ENCODE measurements around the gene RGS11. TPM values are rescaled to one million over a fixed set of nuclear protein-coding genes. Genes with fewer than 3 reads are reported as not detected.
A peak's percentile ranks its signal among the peaks of the same experiment; 100 is the strongest.

RGS11 gene
- total and polyA plus RNA-seq, 2 donors from 2014 or later = 2.5 to 5.9 TPM

DNA sequence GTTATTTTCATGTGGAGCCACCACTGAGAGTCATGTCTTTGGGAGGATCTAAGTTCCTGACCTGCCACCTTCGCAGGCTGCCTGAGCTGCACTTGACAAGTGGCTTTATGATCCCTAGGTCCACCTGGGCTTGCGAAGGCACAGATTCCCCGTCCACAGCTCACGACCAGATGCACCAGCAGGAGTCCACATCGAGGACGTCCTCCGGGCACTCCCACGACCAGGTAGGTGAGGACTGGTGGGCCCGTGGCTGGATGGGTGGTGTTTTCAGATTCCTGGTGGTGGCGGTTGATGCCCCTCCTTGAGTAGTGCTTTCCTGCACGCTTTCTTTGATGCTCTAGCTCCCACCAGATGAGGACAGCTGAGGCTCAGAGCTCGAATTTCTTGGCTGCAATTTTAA lies 26.3 kb downstream of the RGS11 start:
- DNase-seq (peak in 1 of 5 donors; percentile 35), FAIRE-seq (no peak)
- Histone ChIP-seq H3K9ac (ENCODE audit: low read length in 3 of 3) (no peak overlapping the region), H3K36me3 (ENCODE audit: control insufficient read depth in 2 of 3, insufficient read depth in 3 of 3, low read length in 3 of 3) (peaks cover 0 to 21% (median 7%) of the 10 kb centered on the region in 3 donors), H3K27ac (ENCODE audit: low read depth in 2 of 2, low read length in 2 of 2) (no peak overlapping the region), H3K4me3 (ENCODE audit: low read length in 3 of 3) (no peak overlapping the region), H3K9me3 (ENCODE audit: control insufficient read depth in 2 of 3, insufficient read depth in 1 of 3, low read length in 3 of 3) (no peaks in the 10 kb centered on the region), H3K27me3 (ENCODE audit: control insufficient read depth, insufficient read depth, low read length) (no peaks in the 10 kb centered on the region), H3K4me1 (ENCODE audit: control insufficient read depth in 2 of 3, insufficient read depth in 2 of 3, low read depth in 1 of 3, low read length in 3 of 3) (no peaks in the 10 kb centered on the region)
- intact Hi-C loops (cut with DNase I) = no loop called here
- TF ChIP-seq, protein P1, sequence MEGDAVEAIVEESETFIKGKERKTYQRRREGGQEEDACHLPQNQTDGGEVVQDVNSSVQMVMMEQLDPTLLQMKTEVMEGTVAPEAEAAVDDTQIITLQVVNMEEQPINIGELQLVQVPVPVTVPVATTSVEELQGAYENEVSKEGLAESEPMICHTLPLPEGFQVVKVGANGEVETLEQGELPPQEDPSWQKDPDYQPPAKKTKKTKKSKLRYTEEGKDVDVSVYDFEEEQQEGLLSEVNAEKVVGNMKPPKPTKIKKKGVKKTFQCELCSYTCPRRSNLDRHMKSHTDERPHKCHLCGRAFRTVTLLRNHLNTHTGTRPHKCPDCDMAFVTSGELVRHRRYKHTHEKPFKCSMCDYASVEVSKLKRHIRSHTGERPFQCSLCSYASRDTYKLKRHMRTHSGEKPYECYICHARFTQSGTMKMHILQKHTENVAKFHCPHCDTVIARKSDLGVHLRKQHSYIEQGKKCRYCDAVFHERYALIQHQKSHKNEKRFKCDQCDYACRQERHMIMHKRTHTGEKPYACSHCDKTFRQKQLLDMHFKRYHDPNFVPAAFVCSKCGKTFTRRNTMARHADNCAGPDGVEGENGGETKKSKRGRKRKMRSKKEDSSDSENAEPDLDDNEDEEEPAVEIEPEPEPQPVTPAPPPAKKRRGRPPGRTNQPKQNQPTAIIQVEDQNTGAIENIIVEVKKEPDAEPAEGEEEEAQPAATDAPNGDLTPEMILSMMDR (IDR thresholded peaks at IDR 0.05; ENCODE audit: borderline replicate concordance, extremely low read depth, insufficient read depth) = no peak

DNA sequence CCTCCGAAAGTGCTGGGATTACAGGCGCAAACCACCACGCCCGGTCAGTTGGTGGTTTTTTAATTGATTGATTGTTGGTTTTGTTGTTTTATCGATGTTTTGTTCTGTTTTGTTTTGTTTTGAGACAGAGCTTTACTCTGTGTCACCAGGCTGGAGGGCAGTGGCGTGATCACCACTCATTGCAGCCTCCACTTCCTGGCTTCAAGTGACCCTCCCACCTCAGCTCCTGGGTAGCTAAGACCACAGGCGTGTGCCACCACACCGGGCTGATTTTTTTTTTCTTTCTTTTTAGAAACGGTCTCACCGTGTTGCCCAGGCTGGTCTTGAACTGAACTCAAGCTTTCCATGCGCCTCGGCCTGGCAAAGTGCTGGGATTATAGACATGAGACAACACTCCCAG lies 28.7 kb downstream of the RGS11 start:
- Histone ChIP-seq H3K4me3 (ENCODE audit: low read length in 3 of 3) (no peak overlapping the region), H3K9me3 (ENCODE audit: control insufficient read depth in 2 of 3, insufficient read depth in 1 of 3, low read length in 3 of 3) (no peaks in the 10 kb centered on the region), H3K36me3 (ENCODE audit: control insufficient read depth in 2 of 3, insufficient read depth in 3 of 3, low read length in 3 of 3) (peaks cover 0 to 10% (median 6%) of the 10 kb centered on the region in 3 donors), H3K27me3 (ENCODE audit: control insufficient read depth, insufficient read depth, low read length) (no peaks in the 10 kb centered on the region), H3K4me1 (ENCODE audit: control insufficient read depth in 2 of 3, insufficient read depth in 2 of 3, low read depth in 1 of 3, low read length in 3 of 3) (peaks cover 0 to under 1% (median 0%) of the 10 kb centered on the region in 3 donors), H3K27ac (ENCODE audit: low read depth in 2 of 2, low read length in 2 of 2) (no peak overlapping the region), H3K9ac (ENCODE audit: low read length in 3 of 3) (no peak overlapping the region)
- intact Hi-C loops (cut with DNase I) = no loop called here
- FAIRE-seq (no peak), DNase-seq (peak in 1 of 5 donors; percentile 37)
- TF ChIP-seq, protein P1 (IDR thresholded peaks at IDR 0.05; ENCODE audit: borderline replicate concordance, extremely low read depth, insufficient read depth) = no peak

DNA sequence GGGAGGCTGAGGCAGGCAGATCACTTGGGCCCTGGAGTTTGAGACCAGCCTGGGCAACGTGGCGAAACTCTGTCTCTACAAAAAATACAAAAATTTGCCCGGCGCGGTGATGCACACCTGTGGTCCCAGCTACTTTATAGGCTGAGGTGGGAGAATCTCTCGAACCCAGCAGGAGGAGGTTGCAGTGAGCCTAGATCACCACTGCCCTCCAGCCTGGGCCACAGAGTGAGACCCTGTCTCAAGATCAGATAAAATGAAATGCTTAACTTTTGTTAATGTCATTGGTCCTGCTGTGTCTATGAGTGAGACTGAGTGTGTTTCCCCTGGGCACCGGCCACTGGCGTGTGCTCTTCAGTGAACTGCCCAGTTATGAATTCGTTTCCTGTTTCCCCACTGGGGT lies 30.6 kb downstream of the RGS11 start:
- no peaks in the 10 kb centered on the region for H3K27me3 ChIP-seq (ENCODE audit: control insufficient read depth, insufficient read depth, low read length)
- H3K27ac ChIP-seq (ENCODE audit: low read depth in 2 of 2, low read length in 2 of 2) = no peak overlapping the region
- DNase-seq = peak in 1 of 5 donors; percentile 29
- H3K9me3 ChIP-seq (ENCODE audit: control insufficient read depth in 2 of 3, insufficient read depth in 1 of 3, low read length in 3 of 3) = no peaks in the 10 kb centered on the region
- FAIRE-seq = no peak
- H3K4me1 ChIP-seq (ENCODE audit: control insufficient read depth in 2 of 3, insufficient read depth in 2 of 3, low read depth in 1 of 3, low read length in 3 of 3) = peaks cover 0 to 2% (median 0%) of the 10 kb centered on the region in 3 donors
- intact Hi-C loops (cut with DNase I) = no loop called here
- TF ChIP-seq, protein P1 (IDR thresholded peaks at IDR 0.05; ENCODE audit: borderline replicate concordance, extremely low read depth, insufficient read depth) = no peak
- H3K36me3 ChIP-seq (ENCODE audit: control insufficient read depth in 2 of 3, insufficient read depth in 3 of 3, low read length in 3 of 3) = peaks cover 0 to under 1% (median 0%) of the 10 kb centered on the region in 3 donors
- no peak overlapping the region for H3K4me3 ChIP-seq (ENCODE audit: low read length in 3 of 3)
- no peak overlapping the region for H3K9ac ChIP-seq (ENCODE audit: low read length in 3 of 3)

DNA sequence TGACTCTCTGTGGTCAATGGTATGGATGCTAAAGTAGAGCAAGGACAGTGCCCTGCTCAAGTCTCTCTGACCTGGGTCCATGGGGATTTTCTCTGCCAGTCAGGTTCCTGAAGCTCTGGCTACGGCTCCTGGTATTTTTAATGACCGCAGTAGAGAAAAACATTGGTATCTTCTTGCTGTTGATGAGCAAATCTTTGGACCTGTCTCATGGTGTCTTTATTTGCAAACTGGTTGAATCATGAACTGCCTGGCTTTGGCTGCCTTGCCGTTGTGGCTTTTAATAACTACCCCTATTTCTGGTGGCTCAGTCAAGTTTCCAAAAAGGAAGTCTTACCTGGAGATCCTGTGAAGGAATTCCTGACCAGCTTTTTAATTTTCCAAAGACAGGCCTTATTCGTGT lies 32.4 kb downstream of the RGS11 start:
- H3K9ac ChIP-seq (ENCODE audit: low read length in 3 of 3) = no peak overlapping the region
- no peak for FAIRE-seq
- intact Hi-C loops (cut with DNase I) = no loop called here

More for the DNA sequence above, 32.4 kb downstream of the RGS11 start:
- TF ChIP-seq, protein P1 (IDR thresholded peaks at IDR 0.05; ENCODE audit: borderline replicate concordance, extremely low read depth, insufficient read depth) = no peak
- H3K4me3 ChIP-seq (ENCODE audit: low read length in 3 of 3) = no peak overlapping the region
- H3K9me3 ChIP-seq (ENCODE audit: control insufficient read depth in 2 of 3, insufficient read depth in 1 of 3, low read length in 3 of 3) = no peaks in the 10 kb centered on the region
- DNase-seq = no peak
- H3K4me1 ChIP-seq (ENCODE audit: control insufficient read depth in 2 of 3, insufficient read depth in 2 of 3, low read depth in 1 of 3, low read length in 3 of 3) = peaks cover 0 to 4% (median 0%) of the 10 kb centered on the region in 3 donors
- no peak overlapping the region for H3K27ac ChIP-seq (ENCODE audit: low read depth in 2 of 2, low read length in 2 of 2)
- H3K36me3 ChIP-seq (ENCODE audit: control insufficient read depth in 2 of 3, insufficient read depth in 3 of 3, low read length in 3 of 3) = no peaks in the 10 kb centered on the region
- no peaks in the 10 kb centered on the region for H3K27me3 ChIP-seq (ENCODE audit: control insufficient read depth, insufficient read depth, low read length)
